Activated gamma-delta T cell treated with Interleukin-2 at 50 U/mL for 16 hours (primary cell): ENCODE measurements around the gene TBX15.

Experiments used
- DNase-seq: peaks from one replicate; pipeline ENCODE4 v3.0.0-alpha.2; 2020

The TBX15 gene

GRCh38 chr1:118878661-118879060, 109.5 kb downstream of the TBX15 start:
- DNase-seq: no peak

- no peak for DNase-seq
Observed at GRCh38 chr1:118877668-118878396, 110.3 kb downstream of the TBX15 start.

- DNase-seq: no peak
Observed at GRCh38 chr1:118871582-118872171, 116.5 kb downstream of the TBX15 start.

- DNase-seq: no peak
Observed at GRCh38 chr1:118868387-118868786, 119.8 kb downstream of the TBX15 start.

- no peak for DNase-seq
Observed at GRCh38 chr1:118866330-118866729, 121.8 kb downstream of the TBX15 start.

GRCh38 chr1:118863688-118864087, 124.5 kb downstream of the TBX15 start:
- DNase-seq: no peak

GRCh38 chr1:118862755-118863154, 125.4 kb downstream of the TBX15 start:
- DNase-seq: no peak

- no peak for DNase-seq
Observed at GRCh38 chr1:118861216-118861615, 126.9 kb downstream of the TBX15 start.

GRCh38 chr1:118859999-118860398, 128.1 kb downstream of the TBX15 start:
- no peak for DNase-seq

GRCh38 chr1:118846443-118846842, 141.7 kb downstream of the TBX15 start:
- no peak for DNase-seq

- DNase-seq: no peak
Observed at GRCh38 chr1:118842452-118843201, 145.5 kb downstream of the TBX15 start.

- DNase-seq: no peak
Observed at GRCh38 chr1:118841521-118841920, 146.6 kb downstream of the TBX15 start.
